CD4-positive, alpha-beta T cell treated with Interleukin-17A for 4 hours (primary cell): ENCODE data around the gene TGM2.

Experiments used
- DNase-seq: peaks from one replicate; pipeline ENCODE4 v3.0.0-alpha.2; 2020; ENCODE audit warnings: mixed read lengths

TGM2 gene

GRCh38 chr20:38159957-38160756 is 4.9 kb downstream of the TGM2 start:
- DNase-seq = no peak

GRCh38 chr20:38159566-38159956 is 5.5 kb downstream of the TGM2 start:
- no peak for DNase-seq

GRCh38 chr20:38158701-38159351 is 6.2 kb downstream of the TGM2 start:
- DNase-seq = no peak

GRCh38 chr20:38157635-38158495 is 7.2 kb downstream of the TGM2 start:
- DNase-seq = no peak

GRCh38 chr20:38156888-38157634 is 8.0 kb downstream of the TGM2 start:
- DNase-seq = no peak

- no peak for DNase-seq
Measured at GRCh38 chr20:38156280-38156679, 8.8 kb downstream of the TGM2 start.

GRCh38 chr20:38155811-38156210 is 9.3 kb downstream of the TGM2 start:
- no peak for DNase-seq

- DNase-seq = no peak
Measured at GRCh38 chr20:38153401-38153800, 11.7 kb downstream of the TGM2 start.

- no peak for DNase-seq
Measured at GRCh38 chr20:38152621-38153221, 12.3 kb downstream of the TGM2 start.

GRCh38 chr20:38152175-38152620 is 12.9 kb downstream of the TGM2 start:
- no peak for DNase-seq

- DNase-seq = no peak
Measured at GRCh38 chr20:38151455-38151854, 13.6 kb downstream of the TGM2 start.

GRCh38 chr20:38150335-38151170 is 14.5 kb downstream of the TGM2 start:
- DNase-seq = no peak

GRCh38 chr20:38148328-38149102 is 16.6 kb downstream of the TGM2 start:
- DNase-seq = no peak

GRCh38 chr20:38147751-38148150 is 17.3 kb downstream of the TGM2 start:
- DNase-seq = no peak

GRCh38 chr20:38147163-38147562 is 17.9 kb downstream of the TGM2 start:
- DNase-seq = no peak

GRCh38 chr20:38146628-38147027 is 18.4 kb downstream of the TGM2 start:
- DNase-seq = no peak

- DNase-seq = no peak
Measured at GRCh38 chr20:38146156-38146555, 18.9 kb downstream of the TGM2 start.

- no peak for DNase-seq
Measured at GRCh38 chr20:38145729-38146075, 19.4 kb downstream of the TGM2 start.

- DNase-seq = no peak
Measured at GRCh38 chr20:38144974-38145728, 19.9 kb downstream of the TGM2 start.

GRCh38 chr20:38144598-38144973 is 20.5 kb downstream of the TGM2 start:
- DNase-seq = no peak
